VCaP (cell line): ENCODE data around the gene CD109.
"Not testable (repeated sequence)": the region's sequence is repeated elsewhere in the genome, so short reads cannot be mapped to it uniquely, and the experiment has no call there.

Experiments
- H3K27ac ChIP-seq: fragments of 450-650 bp; 2 replicates; pipeline ENCODE4 v1.5.1; 2017
- CTCF ChIP-seq: fragments of 450-650 bp; conservative IDR thresholded peaks from 2 replicates; pipeline ENCODE4 v1.5.1; 2017; ENCODE audit warnings: mild to moderate bottlenecking, moderate library complexity

The CD109 gene

GRCh38 chr6:73722318-73723060 lies 26.5 kb downstream of the CD109 start:
- no peak overlapping the region for H3K27ac ChIP-seq
- no peak for TF ChIP-seq CTCF

- H3K27ac ChIP-seq = not testable (repeated sequence)
Measured at GRCh38 chr6:73723480-73723879, 27.5 kb downstream of the CD109 start.

GRCh38 chr6:73724389-73724788 lies 28.4 kb downstream of the CD109 start:
- no peak overlapping the region for H3K27ac ChIP-seq
- TF ChIP-seq CTCF = no peak

GRCh38 chr6:73725192-73725591 lies 29.2 kb downstream of the CD109 start:
- H3K27ac ChIP-seq = not testable (repeated sequence)

- no peak overlapping the region for H3K27ac ChIP-seq
Measured at GRCh38 chr6:73727114-73727513, 31.1 kb downstream of the CD109 start.

GRCh38 chr6:73728548-73729205 lies 32.7 kb downstream of the CD109 start:
- no peak overlapping the region for H3K27ac ChIP-seq
- TF ChIP-seq CTCF = no peak

More at GRCh38 chr6:73727114-73727513, 31.1 kb downstream of the CD109 start:
- no peak for TF ChIP-seq CTCF

GRCh38 chr6:73731285-73731684 lies 35.3 kb downstream of the CD109 start:
- TF ChIP-seq CTCF = no peak
- H3K27ac ChIP-seq = no peak overlapping the region

- H3K27ac ChIP-seq = no peak overlapping the region
- peak; percentile 90 for TF ChIP-seq CTCF
Measured at GRCh38 chr6:73732845-73733675, 37.1 kb downstream of the CD109 start.
